GM10248 (cell line): ENCODE measurements around the gene SLC66A2.

Source experiments
- CTCF ChIA-PET: fragments of 300-600 bp; sonication (Branson Sonifier 250); formaldehyde crosslinking; extraction: SDS; loops from one replicate; lab custom pipeline; 2021; ENCODE audit warnings: antibody characterized with exemption; lab: Yijun Ruan, JAX
- POLR2A ChIA-PET: fragments of 350-650 bp; sonication (Branson Sonifier 250); formaldehyde crosslinking; extraction: SDS; loops from one replicate; lab custom pipeline; 2020; ENCODE audit warnings: antibody characterized with exemption; lab: Yijun Ruan, JAX
- DNase-seq: peaks from one replicate; pipeline ENCODE4 v3.0.0; 2012; ENCODE audit errors: extremely low spot score
- TF ChIP-seq, protein P1 (sequence below): IDR thresholded peaks from 2 replicates; pipeline ENCODE4 v1.5.1; 2012; ENCODE audit warnings: mild to moderate bottlenecking, low read depth; ENCODE audit errors: extremely low read depth, missing control alignments, control extremely low read depth

Gene SLC66A2

GRCh38 chr18:79902640-79903039 is 48.8 kb downstream of the SLC66A2 start:
- CTCF ChIA-PET: no interaction called here
- TF ChIP-seq, protein P1, sequence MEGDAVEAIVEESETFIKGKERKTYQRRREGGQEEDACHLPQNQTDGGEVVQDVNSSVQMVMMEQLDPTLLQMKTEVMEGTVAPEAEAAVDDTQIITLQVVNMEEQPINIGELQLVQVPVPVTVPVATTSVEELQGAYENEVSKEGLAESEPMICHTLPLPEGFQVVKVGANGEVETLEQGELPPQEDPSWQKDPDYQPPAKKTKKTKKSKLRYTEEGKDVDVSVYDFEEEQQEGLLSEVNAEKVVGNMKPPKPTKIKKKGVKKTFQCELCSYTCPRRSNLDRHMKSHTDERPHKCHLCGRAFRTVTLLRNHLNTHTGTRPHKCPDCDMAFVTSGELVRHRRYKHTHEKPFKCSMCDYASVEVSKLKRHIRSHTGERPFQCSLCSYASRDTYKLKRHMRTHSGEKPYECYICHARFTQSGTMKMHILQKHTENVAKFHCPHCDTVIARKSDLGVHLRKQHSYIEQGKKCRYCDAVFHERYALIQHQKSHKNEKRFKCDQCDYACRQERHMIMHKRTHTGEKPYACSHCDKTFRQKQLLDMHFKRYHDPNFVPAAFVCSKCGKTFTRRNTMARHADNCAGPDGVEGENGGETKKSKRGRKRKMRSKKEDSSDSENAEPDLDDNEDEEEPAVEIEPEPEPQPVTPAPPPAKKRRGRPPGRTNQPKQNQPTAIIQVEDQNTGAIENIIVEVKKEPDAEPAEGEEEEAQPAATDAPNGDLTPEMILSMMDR: no peak
- no peak for DNase-seq
- POLR2A ChIA-PET: no interaction called here

GRCh38 chr18:79902075-79902474 is 49.4 kb downstream of the SLC66A2 start:
- ChIA-PET POLR2A (no interaction called here), CTCF (no interaction called here)
- no peak for DNase-seq
- TF ChIP-seq, protein P1: no peak

DNA sequence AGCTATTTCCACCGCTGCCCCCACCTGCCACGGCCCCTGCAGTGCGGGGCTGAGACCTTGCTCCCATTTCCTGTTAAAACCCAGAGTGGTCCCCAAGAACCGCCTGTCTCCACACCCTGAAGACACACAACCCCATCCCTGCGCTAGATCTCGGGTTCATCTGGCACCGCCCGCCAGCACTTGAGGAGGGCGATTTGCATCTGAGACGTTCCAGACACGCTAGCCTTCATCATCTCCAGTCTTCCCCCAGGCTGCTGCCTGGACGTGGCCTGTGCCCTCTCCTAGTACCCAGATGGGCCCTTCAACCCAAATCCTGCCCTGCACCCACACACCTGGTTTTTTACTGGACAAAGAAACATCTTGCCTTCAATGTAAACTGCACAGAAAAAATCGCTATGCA is 49.8 kb downstream of the SLC66A2 start:
- POLR2A ChIA-PET: no interaction called here
- no peak for DNase-seq
- CTCF ChIA-PET: no interaction called here
- TF ChIP-seq, protein P1: no peak

GRCh38 chr18:79900610-79901570 is 50.6 kb downstream of the SLC66A2 start:
- DNase-seq: no peak
- TF ChIP-seq, protein P1: no peak
- CTCF ChIA-PET: no interaction called here
- POLR2A ChIA-PET: no interaction called here

GRCh38 chr18:79899609-79900445 is 51.6 kb downstream of the SLC66A2 start:
- TF ChIP-seq, protein P1: no peak
- ChIA-PET POLR2A (no interaction called here), CTCF (no interaction called here)
- no peak for DNase-seq

DNA sequence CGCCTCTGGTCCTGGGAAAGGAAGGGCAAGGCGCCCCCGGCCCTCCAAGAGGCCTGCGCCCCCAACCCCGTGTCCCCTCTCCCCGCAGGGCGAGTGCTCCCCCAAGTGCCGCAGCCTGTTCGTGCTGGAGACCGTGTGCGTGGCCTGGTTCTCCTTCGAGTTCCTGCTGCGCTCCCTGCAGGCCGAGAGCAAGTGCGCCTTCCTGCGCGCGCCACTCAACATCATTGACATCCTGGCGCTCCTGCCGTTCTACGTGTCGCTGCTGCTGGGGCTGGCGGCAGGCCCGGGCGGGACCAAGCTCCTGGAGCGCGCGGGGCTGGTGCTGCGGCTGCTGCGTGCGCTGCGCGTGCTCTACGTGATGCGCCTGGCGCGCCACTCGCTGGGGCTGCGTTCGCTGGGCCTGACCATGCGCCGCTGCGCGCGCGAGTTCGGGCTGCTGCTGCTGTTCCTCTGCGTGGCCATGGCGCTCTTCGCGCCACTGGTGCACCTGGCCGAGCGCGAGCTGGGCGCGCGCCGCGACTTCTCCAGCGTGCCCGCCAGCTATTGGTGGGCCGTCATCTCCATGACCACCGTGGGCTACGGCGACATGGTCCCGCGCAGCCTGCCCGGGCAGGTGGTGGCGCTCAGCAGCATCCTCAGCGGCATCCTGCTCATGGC is 52.4 kb downstream of the SLC66A2 start:
- TF ChIP-seq, protein P1: no peak
- no peak for DNase-seq
- POLR2A ChIA-PET: no interaction called here
- CTCF ChIA-PET: no interaction called here
